Measurements from ENCODE around the gene BIRC3. TPM values are rescaled to one million over a fixed set of nuclear protein-coding genes. Genes with fewer than 3 reads are reported as not detected.

BIRC3 gene
- total and polyA plus RNA-seq, 2 of the 8 experiments (the other 6 are each of a cell fraction or from before 2014, with no cell fraction given): 0.08 to 0.20 TPM

DNA sequence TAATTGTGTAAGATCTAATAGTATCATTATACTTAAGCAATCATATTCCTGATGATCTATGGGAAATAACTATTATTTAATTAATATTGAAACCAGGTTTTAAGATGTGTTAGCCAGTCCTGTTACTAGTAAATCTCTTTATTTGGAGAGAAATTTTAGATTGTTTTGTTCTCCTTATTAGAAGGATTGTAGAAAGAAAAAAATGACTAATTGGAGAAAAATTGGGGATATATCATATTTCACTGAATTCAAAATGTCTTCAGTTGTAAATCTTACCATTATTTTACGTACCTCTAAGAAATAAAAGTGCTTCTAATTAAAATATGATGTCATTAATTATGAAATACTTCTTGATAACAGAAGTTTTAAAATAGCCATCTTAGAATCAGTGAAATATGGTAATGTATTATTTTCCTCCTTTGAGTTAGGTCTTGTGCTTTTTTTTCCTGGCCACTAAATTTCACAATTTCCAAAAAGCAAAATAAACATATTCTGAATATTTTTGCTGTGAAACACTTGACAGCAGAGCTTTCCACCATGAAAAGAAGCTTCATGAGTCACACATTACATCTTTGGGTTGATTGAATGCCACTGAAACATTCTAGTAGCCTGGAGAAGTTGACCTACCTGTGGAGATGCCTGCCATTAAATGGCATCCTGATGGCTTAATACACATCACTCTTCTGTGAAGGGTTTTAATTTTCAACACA is 6.4 kb downstream of the BIRC3 start:
- H4K20me1 ChIP-seq (replicated peaks in 1 of 2; ENCODE audit: control insufficient read depth in 1 of 2, insufficient read depth in 2 of 2, low read length in 2 of 2): no peaks in the 10 kb centered on the region
- H3K9ac ChIP-seq (replicated peaks in 1 of 4; ENCODE audit: extremely low read depth in 1 of 4, low read depth in 3 of 4, low read length in 3 of 4): no peak overlapping the region
- H3K27me3 ChIP-seq (replicated peaks in 1 of 4; ENCODE audit: control insufficient read depth in 3 of 4, extremely low read depth in 1 of 4, insufficient read depth in 3 of 4, low read length in 3 of 4): no peaks in the 10 kb centered on the region
- H2BK15ac ChIP-seq (ENCODE audit: low read length): no peak overlapping the region
- POLR2A ChIA-PET (ENCODE audit: partially characterized antibody): no interaction called here
- H3K27ac ChIP-seq (ENCODE audit: low read depth, low read length): no peak overlapping the region
- H3K4me3 ChIP-seq (ENCODE audit: extremely low read depth in 1 of 4, insufficient read depth in 2 of 4, low read depth in 3 of 4, low read length in 4 of 4): no peak overlapping the region
- H3K36me3 ChIP-seq (ENCODE audit: control insufficient read depth in 2 of 4, insufficient read depth in 4 of 4, low read length in 3 of 4): no peaks in the 10 kb centered on the region
- CTCF ChIA-PET (ENCODE audit: partially characterized antibody): interaction anchor here (2.1 kb wide), 2 partner anchors 13 to 18 kb away, joined by 7 to 9 read pairs; no protein-coding TSS in a partner anchor
- no peak overlapping the region for H4K91ac ChIP-seq (replicated peaks; ENCODE audit: insufficient read length, low read length)
- DNase-seq (ENCODE audit: low read depth in 1 of 2, low spot score in 2 of 2) (no peak), FAIRE-seq (no peak)
- no peaks in the 10 kb centered on the region for H3K4me1 ChIP-seq (replicated peaks in 1 of 4; ENCODE audit: control insufficient read depth in 3 of 4, insufficient read depth in 4 of 4, low read length in 3 of 4)
- no peak overlapping the region for H2BK120ac ChIP-seq (replicated peaks; ENCODE audit: low read depth, low read length)
- 89% methylated on average over 1 of the region's 1 CpG; no CpG with 5 or more reads in 1 of the 2 experiments for WGBS, 2 experiments (ENCODE audit: extremely low coverage in 1 of 2, insufficient coverage in 1 of 2, insufficient read length in 1 of 2, insufficient replicate concordance in 2 of 2, low coverage in 1 of 2, low lambda C conversion rate in 2 of 2, missing lambda C conversion rate in 1 of 2)
- H3K14ac ChIP-seq (ENCODE audit: insufficient read length): no peak overlapping the region
- H4K5ac ChIP-seq (ENCODE audit: insufficient read length, low read depth, low read length): no peak overlapping the region
- H2BK5ac ChIP-seq (ENCODE audit: low read depth, low read length): no peak overlapping the region
- no peak overlapping the region for H3K18ac ChIP-seq (ENCODE audit: extremely low read depth, low read length)
- no peaks in the 10 kb centered on the region for H3K79me2 ChIP-seq (ENCODE audit: control insufficient read depth in 1 of 2, insufficient read depth in 2 of 2, low read length in 2 of 2)
- no peak overlapping the region for H3K4ac ChIP-seq (replicated peaks; ENCODE audit: insufficient read length, low read depth, low read length)
- no peak overlapping the region for H2BK20ac ChIP-seq (ENCODE audit: low read length)
- no peak overlapping the region for H3K4me2 ChIP-seq (ENCODE audit: insufficient read depth in 1 of 2, low read depth in 2 of 2, low read length in 2 of 2)
- no peak overlapping the region for H3K56ac ChIP-seq (replicated peaks; ENCODE audit: insufficient read length, low read depth, low read length)
- H2BK12ac ChIP-seq (ENCODE audit: low read depth, low read length): no peak overlapping the region
- no peak overlapping the region for H2AK5ac ChIP-seq (ENCODE audit: low read depth, low read length)
- H3K79me1 ChIP-seq (ENCODE audit: low read depth, low read length): no peaks in the 10 kb centered on the region
- H2AFZ ChIP-seq (ENCODE audit: low read length): no peak overlapping the region
- TF ChIP-seq TEAD4 (IDR thresholded peaks at IDR 0.05; ENCODE audit: low read depth, low read length) (no peak), CBX8 (IDR thresholded peaks at IDR 0.05; ENCODE audit: borderline replicate concordance, low read depth, low read length) (no peak)
- no peaks in the 10 kb centered on the region for H3K23me2 ChIP-seq (ENCODE audit: low read depth, low read length)
- H3K23ac ChIP-seq (ENCODE audit: insufficient read length): no peak overlapping the region
- no peak overlapping the region for H4K8ac ChIP-seq (ENCODE audit: extremely low read depth, insufficient read depth, low read length)
- no peaks in the 10 kb centered on the region for H3K9me3 ChIP-seq (ENCODE audit: insufficient read depth in 2 of 2, low read depth in 1 of 2, low read length in 1 of 2)
